Osteocyte (in vitro differentiated cells): ENCODE data around the gene TINCR. TPM values are rescaled to one million over a fixed set of nuclear protein-coding genes. Genes with fewer than 3 reads are reported as not detected.
"Not testable (repeated sequence)": the region's sequence is repeated elsewhere in the genome, so short reads cannot be mapped to it uniquely, and the experiment has no call there.

Experiments
- DNase-seq: peaks from one replicate; pipeline ENCODE4 v3.0.0; 2021; ENCODE audit warnings: mixed read lengths; ENCODE audit not compliant: unreplicated experiment; ENCODE audit errors: extremely low spot score
- H3K27ac Mint-ChIP-seq: one replicate; pipeline ENCODE4 v1.8.0; 2021; ENCODE audit warnings: mild to moderate bottlenecking, mixed read lengths; ENCODE audit not compliant: unreplicated experiment
- H3K27me3 Mint-ChIP-seq: one replicate; pipeline ENCODE4 v1.8.0; 2021; ENCODE audit warnings: mixed read lengths; ENCODE audit not compliant: unreplicated experiment
- H3K36me3 Mint-ChIP-seq: one replicate; pipeline ENCODE4 v1.8.0; 2021; ENCODE audit warnings: mixed read lengths; ENCODE audit not compliant: unreplicated experiment
- H3K4me1 Mint-ChIP-seq: one replicate; pipeline ENCODE4 v1.8.0; 2021; ENCODE audit warnings: mixed read lengths; ENCODE audit not compliant: unreplicated experiment
- H3K4me3 Mint-ChIP-seq: one replicate; pipeline ENCODE4 v1.8.0; 2021; ENCODE audit warnings: mild to moderate bottlenecking, moderate library complexity, mixed read lengths; ENCODE audit not compliant: unreplicated experiment
- H3K9me3 Mint-ChIP-seq: one replicate; pipeline ENCODE4 v1.8.0; 2021; ENCODE audit warnings: mixed read lengths; ENCODE audit not compliant: unreplicated experiment
- CTCF ChIP-seq: fragments of 200-600 bp; sonication (generic); IDR thresholded peaks from 2 replicates; pipeline ENCODE4 v1.5.0; 2021; ENCODE audit warnings: antibody characterized with exemption, mild to moderate bottlenecking, moderate library complexity
- total RNA-seq: library from RNA; stranded (reverse); gene quantifications from 2 replicates; pipeline ENCODE4 v1.2.1, GENCODE V29; 2021

TINCR gene
- total RNA-seq, 1 donor from 2014 or later = 13.5 TPM

GRCh38 chr19:5609881-5610448 is 42.2 kb upstream of the TINCR start:
- Mint-ChIP-seq H3K27me3 (no peaks in the 10 kb centered on the region), H3K4me3 (no peak overlapping the region), H3K36me3 (peaks cover 59% of the 10 kb centered on the region), H3K4me1 (no peaks in the 10 kb centered on the region), H3K27ac (no peak overlapping the region), H3K9me3 (no peaks in the 10 kb centered on the region)
- no peak for DNase-seq
- TF ChIP-seq CTCF = no peak

GRCh38 chr19:5608766-5609165 is 41.0 kb upstream of the TINCR start:
- not testable (repeated sequence) for H3K9me3 Mint-ChIP-seq, H3K27me3 Mint-ChIP-seq, H3K27ac Mint-ChIP-seq, H3K4me3 Mint-ChIP-seq, H3K4me1 Mint-ChIP-seq, DNase-seq
- H3K36me3 Mint-ChIP-seq = peaks cover 63% of the 10 kb centered on the region

GRCh38 chr19:5608291-5608690 is 40.5 kb upstream of the TINCR start:
- no peaks in the 10 kb centered on the region for H3K4me1 Mint-ChIP-seq
- no peaks in the 10 kb centered on the region for H3K27me3 Mint-ChIP-seq
- DNase-seq = no peak
- H3K4me3 Mint-ChIP-seq = no peak overlapping the region
- no peak for TF ChIP-seq CTCF
- H3K9me3 Mint-ChIP-seq = no peaks in the 10 kb centered on the region
- peak overlapping the region; percentile 43 for H3K27ac Mint-ChIP-seq
- peaks cover 63% of the 10 kb centered on the region for H3K36me3 Mint-ChIP-seq

GRCh38 chr19:5607318-5608275 is 39.8 kb upstream of the TINCR start:
- H3K4me3 Mint-ChIP-seq = no peak overlapping the region
- no peak for DNase-seq
- H3K9me3 Mint-ChIP-seq = no peaks in the 10 kb centered on the region

DNA sequence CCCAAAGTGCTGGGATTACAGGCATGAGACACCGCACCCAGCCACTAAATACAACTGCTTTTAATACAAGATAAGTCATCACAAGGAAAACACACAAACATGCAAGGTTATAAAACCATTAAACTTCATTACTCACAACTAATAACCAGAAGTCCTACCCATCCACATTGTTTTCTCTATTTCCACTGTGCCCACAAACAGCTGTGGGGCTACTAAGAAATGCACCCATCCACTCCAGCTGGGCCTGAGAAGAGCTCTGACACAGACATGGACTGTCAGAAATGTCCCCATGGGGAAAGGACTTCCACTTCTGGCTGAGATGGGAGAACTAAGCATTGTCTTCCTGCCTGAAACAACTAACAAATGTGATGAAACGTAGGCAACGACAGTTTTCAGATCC is 37.6 kb upstream of the TINCR start:
- Mint-ChIP-seq H3K36me3 (peaks cover 52% of the 10 kb centered on the region), H3K9me3 (no peaks in the 10 kb centered on the region), H3K4me1 (no peaks in the 10 kb centered on the region), H3K27me3 (no peaks in the 10 kb centered on the region), H3K4me3 (no peak overlapping the region), H3K27ac (no peak overlapping the region)
- no peak for TF ChIP-seq CTCF
- no peak for DNase-seq

More at GRCh38 chr19:5607318-5608275, 39.8 kb upstream of the TINCR start:
- no peaks in the 10 kb centered on the region for H3K27me3 Mint-ChIP-seq
- peaks cover 57% of the 10 kb centered on the region for H3K36me3 Mint-ChIP-seq
- H3K27ac Mint-ChIP-seq = peak overlapping the region; percentile 43
- TF ChIP-seq CTCF = no peak
- H3K4me1 Mint-ChIP-seq = no peaks in the 10 kb centered on the region
